ENCODE measurements around the gene EIF4H. TPM values are rescaled to one million over a fixed set of nuclear protein-coding genes. Genes with fewer than 3 reads are reported as not detected.
"Not testable (repeated sequence)": the region's sequence is repeated elsewhere in the genome, so short reads cannot be mapped to it uniquely, and the experiment has no call there.

Gene EIF4H
- polyA plus RNA-seq, 1 donor (not counting 4 experiments of a cell fraction or from before 2014, with no cell fraction given): 340 TPM

DNA sequence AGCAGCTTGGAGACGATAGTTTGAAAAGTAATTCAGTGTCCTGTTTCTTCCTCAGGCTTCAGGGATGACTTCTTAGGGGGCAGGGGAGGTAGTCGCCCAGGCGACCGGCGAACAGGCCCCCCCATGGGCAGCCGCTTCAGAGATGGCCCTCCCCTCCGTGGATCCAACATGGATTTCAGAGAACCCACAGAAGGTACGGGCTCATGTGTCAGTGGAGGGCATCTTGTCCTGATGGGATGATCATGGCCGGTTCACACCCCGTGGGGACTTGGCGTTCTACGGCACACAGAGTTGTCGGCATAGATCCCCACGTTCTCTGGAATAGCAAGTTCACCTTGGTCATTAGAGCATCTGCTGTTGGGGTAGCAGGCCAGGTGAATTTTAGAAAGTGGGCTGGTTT, 20.5 kb downstream of the EIF4H start:
- Histone ChIP-seq H3K4me1 (ENCODE audit: control insufficient read depth, extremely low read depth, insufficient read depth, low read length) (peaks cover 2% of the 10 kb centered on the region), H3K9me3 (ENCODE audit: control insufficient read depth, low read depth, low read length) (no peaks in the 10 kb centered on the region), H3K9me1 (ENCODE audit: control insufficient read depth, extremely low read depth, insufficient read depth, low read length) (no peaks in the 10 kb centered on the region), H3K9ac (ENCODE audit: control insufficient read depth, extremely low read depth, insufficient read depth, low read length) (no peak overlapping the region), H3K4me3 (ENCODE audit: control insufficient read depth in 2 of 3, extremely low read depth in 1 of 3, insufficient read depth in 2 of 3, low read depth in 1 of 3, low read length in 3 of 3) (no peak overlapping the region), H4K20me1 (ENCODE audit: control insufficient read depth, extremely low read depth, insufficient read depth, low read length) (peaks cover 4% of the 10 kb centered on the region), H3K36me3 (ENCODE audit: control insufficient read depth in 2 of 2, extremely low read depth in 1 of 2, insufficient read depth in 2 of 2, low read length in 2 of 2) (peaks cover 38 to 51% of the 10 kb centered on the region in 2 experiments), H2AFZ (ENCODE audit: control insufficient read depth, low read length) (no peak overlapping the region), H3K27ac (ENCODE audit: control insufficient read depth, insufficient read depth, low read length) (no peak overlapping the region), H3K27me3 (ENCODE audit: control insufficient read depth, extremely low read depth, insufficient read depth, low read length) (no peaks in the 10 kb centered on the region), H3K79me2 (ENCODE audit: control insufficient read depth, insufficient read depth, low read length) (peaks cover 28% of the 10 kb centered on the region), H3K4me2 (ENCODE audit: control insufficient read depth, extremely low read depth, insufficient read depth, low read depth, low read length) (no peak overlapping the region)
- DNase-seq (ENCODE audit: low read depth, low spot score): no peak
- no peak for TF ChIP-seq EZH2 (IDR thresholded peaks at IDR 0.05; ENCODE audit: low read length)
- no peak for FAIRE-seq
- dilution Hi-C loops (cut with MboI; ENCODE audit: extremely low pct_ligation_motif_present, low sequenced_read_pairs): no loop called here

DNA sequence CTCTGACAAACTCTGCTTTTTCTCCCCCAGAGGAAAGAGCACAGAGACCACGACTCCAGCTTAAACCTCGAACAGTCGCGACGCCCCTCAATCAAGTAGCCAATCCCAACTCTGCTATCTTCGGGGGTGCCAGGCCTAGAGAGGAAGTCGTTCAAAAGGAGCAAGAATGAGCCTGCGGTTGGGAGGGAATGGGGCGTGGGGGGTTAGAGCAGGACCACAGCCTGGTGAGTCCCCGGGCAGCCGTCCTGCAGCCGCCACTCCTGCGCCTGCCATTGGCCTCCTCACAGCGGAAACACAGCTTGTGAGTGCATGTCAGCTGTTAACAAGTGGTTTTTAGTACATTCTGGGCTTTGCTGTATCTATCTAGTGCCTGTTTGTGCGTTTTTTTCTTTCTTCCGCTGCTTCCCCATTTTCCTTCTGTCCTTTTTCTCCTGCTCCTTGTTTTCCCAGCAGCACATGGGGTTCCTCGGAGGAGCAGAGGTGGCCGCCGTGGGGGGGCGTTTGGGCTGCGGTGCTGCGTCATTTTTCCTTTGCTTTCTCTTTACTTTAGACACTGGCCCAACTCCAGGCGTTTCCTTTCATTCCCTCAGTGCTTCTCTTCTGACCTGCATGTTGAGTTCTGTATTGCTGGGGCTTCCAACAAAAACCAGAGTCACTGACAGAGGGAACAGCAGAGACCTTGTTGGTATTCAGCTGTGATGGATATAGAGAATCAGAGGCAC, 21.1 kb downstream of the EIF4H start:
- H3K9ac ChIP-seq (ENCODE audit: control insufficient read depth, extremely low read depth, insufficient read depth, low read length); H2AFZ ChIP-seq (ENCODE audit: control insufficient read depth, low read length); H3K4me3 ChIP-seq (ENCODE audit: control insufficient read depth in 2 of 3, extremely low read depth in 1 of 3, insufficient read depth in 2 of 3, low read depth in 1 of 3, low read length in 3 of 3); FAIRE-seq; H3K4me1 ChIP-seq (ENCODE audit: control insufficient read depth, extremely low read depth, insufficient read depth, low read length); H3K27ac ChIP-seq (ENCODE audit: control insufficient read depth, insufficient read depth, low read length); DNase-seq (ENCODE audit: low read depth, low spot score); H3K4me2 ChIP-seq (ENCODE audit: control insufficient read depth, extremely low read depth, insufficient read depth, low read depth, low read length); H3K9me3 ChIP-seq (ENCODE audit: control insufficient read depth, low read depth, low read length); H4K20me1 ChIP-seq (ENCODE audit: control insufficient read depth, extremely low read depth, insufficient read depth, low read length); dilution Hi-C loops (cut with MboI; ENCODE audit: extremely low pct_ligation_motif_present, low sequenced_read_pairs); H3K9me1 ChIP-seq (ENCODE audit: control insufficient read depth, extremely low read depth, insufficient read depth, low read length); H3K27me3 ChIP-seq (ENCODE audit: control insufficient read depth, extremely low read depth, insufficient read depth, low read length): not testable (repeated sequence)
- peaks cover 31 to 49% of the 10 kb centered on the region in 2 experiments for H3K36me3 ChIP-seq (ENCODE audit: control insufficient read depth in 2 of 2, extremely low read depth in 1 of 2, insufficient read depth in 2 of 2, low read length in 2 of 2)
- peaks cover 22% of the 10 kb centered on the region for H3K79me2 ChIP-seq (ENCODE audit: control insufficient read depth, insufficient read depth, low read length)

DNA sequence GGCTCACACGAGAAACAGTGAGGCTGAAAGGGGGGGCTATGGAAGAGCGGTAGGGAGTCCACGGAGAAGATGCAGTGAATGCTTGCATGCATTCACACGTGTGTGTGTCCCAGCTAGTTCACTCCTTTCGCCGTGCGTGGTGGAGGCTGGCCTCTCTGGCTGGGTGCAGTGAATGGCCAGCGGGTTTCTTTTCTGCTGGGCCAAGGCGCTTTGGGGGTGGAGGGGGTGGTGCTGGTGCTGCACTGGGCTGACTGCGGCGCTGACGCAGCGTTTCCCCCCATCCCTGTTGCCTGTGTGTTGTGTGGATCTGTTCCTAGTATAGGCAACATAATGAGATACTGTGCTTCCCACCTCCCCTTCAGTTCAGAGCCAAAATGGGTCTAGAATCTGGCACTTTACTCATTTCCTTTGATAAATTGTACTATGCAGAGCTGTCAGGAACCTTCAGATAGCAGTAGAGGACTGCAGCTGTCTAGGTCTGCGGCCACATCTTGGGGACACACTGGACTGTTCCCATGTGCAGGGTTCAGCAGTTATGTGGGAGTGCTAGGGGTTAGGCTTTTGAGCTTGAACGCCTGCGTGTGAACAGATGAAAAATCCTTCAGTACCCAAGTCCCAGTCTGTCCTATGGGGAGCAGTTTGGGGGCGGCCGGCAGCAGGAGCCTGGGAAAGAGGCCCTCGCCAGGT, 22.0 kb downstream of the EIF4H start:
- H3K9me1 ChIP-seq (ENCODE audit: control insufficient read depth, extremely low read depth, insufficient read depth, low read length); H3K27ac ChIP-seq (ENCODE audit: control insufficient read depth, insufficient read depth, low read length); H3K27me3 ChIP-seq (ENCODE audit: control insufficient read depth, extremely low read depth, insufficient read depth, low read length); FAIRE-seq; H3K9ac ChIP-seq (ENCODE audit: control insufficient read depth, extremely low read depth, insufficient read depth, low read length); H3K4me3 ChIP-seq (ENCODE audit: control insufficient read depth in 2 of 3, extremely low read depth in 1 of 3, insufficient read depth in 2 of 3, low read depth in 1 of 3, low read length in 3 of 3); dilution Hi-C loops (cut with MboI; ENCODE audit: extremely low pct_ligation_motif_present, low sequenced_read_pairs); H3K4me1 ChIP-seq (ENCODE audit: control insufficient read depth, extremely low read depth, insufficient read depth, low read length); DNase-seq (ENCODE audit: low read depth, low spot score); H3K9me3 ChIP-seq (ENCODE audit: control insufficient read depth, low read depth, low read length); H4K20me1 ChIP-seq (ENCODE audit: control insufficient read depth, extremely low read depth, insufficient read depth, low read length); H2AFZ ChIP-seq (ENCODE audit: control insufficient read depth, low read length); H3K4me2 ChIP-seq (ENCODE audit: control insufficient read depth, extremely low read depth, insufficient read depth, low read depth, low read length): not testable (repeated sequence)
- H3K36me3 ChIP-seq (ENCODE audit: control insufficient read depth in 2 of 2, extremely low read depth in 1 of 2, insufficient read depth in 2 of 2, low read length in 2 of 2): peaks cover 23 to 41% of the 10 kb centered on the region in 2 experiments
- H3K79me2 ChIP-seq (ENCODE audit: control insufficient read depth, insufficient read depth, low read length): peaks cover 15% of the 10 kb centered on the region

All from keratinocyte (primary cell).